H1 (cell line): Measurements from ENCODE around the gene EPB41L4B. TPM values are rescaled to one million over a fixed set of nuclear protein-coding genes. Genes with fewer than 3 reads are reported as not detected.

Experiments
- CTCF ChIA-PET: fragments of 300-600 bp; sonication (Branson Sonifier 250); formaldehyde crosslinking; loops from one replicate; lab custom pipeline; 2021; ENCODE audit not compliant: partially characterized antibody; lab: Charles Lee
- POLR2A ChIA-PET: fragments of 300-600 bp; sonication (Branson Sonifier 250); formaldehyde crosslinking; loops from one replicate; lab custom pipeline; 2021; ENCODE audit warnings: inconsistent platforms; ENCODE audit not compliant: partially characterized antibody; lab: Charles Lee
- DNase-seq, 2 experiments: peaks; one replicate each; pipeline versions ENCODE4 v3.0.0 to v3.0.0-alpha.2; 2010 to 2022; ENCODE audit warnings: low spot score in 2 of 2, low read depth in 1 of 2, mixed read lengths in 1 of 2
- FAIRE-seq: peaks from 2 replicates; lab custom pipeline; 2011; peaks lifted over from hg19 to GRCh38; lab: Jason Lieb, UNC
- H2AFZ ChIP-seq: 2 replicates; pipeline ENCODE4 v1.8.1; 2012; ENCODE audit warnings: low read length, inconsistent platforms
- H2AK5ac ChIP-seq: 2 replicates; pipeline ENCODE4 v1.6.1; 2013; ENCODE audit warnings: low read depth, low read length
- H2BK120ac ChIP-seq: replicated peaks from 2 replicates; pipeline ENCODE3; 2013; ENCODE audit warnings: low read depth, low read length, inconsistent platforms
- H2BK12ac ChIP-seq: 2 replicates; pipeline ENCODE4 v1.6.1; 2013; ENCODE audit warnings: low read depth, low read length
- H2BK15ac ChIP-seq: 2 replicates; pipeline ENCODE4 v1.6.1; 2013; ENCODE audit warnings: low read length
- H2BK20ac ChIP-seq: 2 replicates; pipeline ENCODE4 v1.6.1; 2013; ENCODE audit warnings: low read length
- H2BK5ac ChIP-seq: 2 replicates; pipeline ENCODE4 v1.6.1; 2013; ENCODE audit warnings: low read depth, low read length
- H3K14ac ChIP-seq: 2 replicates; pipeline ENCODE4 v1.6.1; 2013; ENCODE audit warnings: inconsistent platforms; ENCODE audit not compliant: insufficient read length
- H3K18ac ChIP-seq: 2 replicates; pipeline ENCODE4 v1.6.1; 2013; ENCODE audit warnings: low read length; ENCODE audit errors: extremely low read depth
- H3K23ac ChIP-seq: 2 replicates; pipeline ENCODE4 v1.6.1; 2013; ENCODE audit warnings: inconsistent platforms; ENCODE audit not compliant: insufficient read length
- H3K23me2 ChIP-seq: 2 replicates; pipeline ENCODE4 v1.6.1; 2013; ENCODE audit warnings: low read depth, low read length
- H3K27ac ChIP-seq: 2 replicates; pipeline ENCODE4 v1.6.1; 2011; ENCODE audit warnings: low read depth, low read length, inconsistent platforms
- H3K27me3 ChIP-seq, 4 experiments: replicated peaks in 1 of 4; 1 replicate in 1 of 4; 2 replicates in 3 of 4; pipeline versions ENCODE4 v1.6.1 to v1.8.1; 2011 to 2013; ENCODE audit warnings: low read length in 3 of 4, mild to moderate bottlenecking in 3 of 4, inconsistent platforms in 2 of 4, mixed read lengths in 2 of 4, moderate library complexity in 1 of 4; ENCODE audit not compliant: control insufficient read depth in 3 of 4, insufficient read depth in 3 of 4; ENCODE audit errors: extremely low read depth in 1 of 4
- H3K36me3 ChIP-seq, 4 experiments: 2 replicates each; pipeline versions ENCODE4 v1.6.1 to v1.8.1; 2011 to 2013; ENCODE audit warnings: mild to moderate bottlenecking in 4 of 4, low read length in 3 of 4, moderate library complexity in 2 of 4, control low read depth in 1 of 4, inconsistent platforms in 1 of 4; ENCODE audit not compliant: insufficient read depth in 4 of 4, control insufficient read depth in 2 of 4
- H3K4ac ChIP-seq: replicated peaks from 2 replicates; pipeline ENCODE3; 2013; ENCODE audit warnings: low read length, low read depth, mixed read lengths, inconsistent platforms; ENCODE audit not compliant: insufficient read length
- H3K4me1 ChIP-seq, 4 experiments: replicated peaks in 1 of 4; 1 replicate in 1 of 4; 2 replicates in 3 of 4; pipeline versions ENCODE4 v1.6.1 to v1.8.1; 2011 to 2013; ENCODE audit warnings: low read length in 3 of 4, inconsistent platforms in 2 of 4, mixed read lengths in 1 of 4; ENCODE audit not compliant: insufficient read depth in 4 of 4, control insufficient read depth in 3 of 4
- H3K4me2 ChIP-seq, 2 experiments: 2 replicates each; pipeline versions ENCODE4 v1.6.1 to v1.8.1; 2011 to 2013; ENCODE audit warnings: low read depth in 2 of 2, low read length in 2 of 2, control low read depth in 1 of 2, inconsistent platforms in 1 of 2, mild to moderate bottlenecking in 1 of 2; ENCODE audit not compliant: insufficient read depth in 1 of 2
- H3K4me3 ChIP-seq, 4 experiments: fragments of 200-600, 300-600 bp in 1 of 4; sonication (generic), shearing (Covaris generic), sonication (Bioruptor Twin) in 1 of 4; 2 replicates each; pipeline versions ENCODE4 v1.5.1 to v1.8.1; 2011 to 2016; ENCODE audit warnings: low read length in 4 of 4, low read depth in 3 of 4, control low read depth in 2 of 4, inconsistent platforms in 2 of 4, mild to moderate bottlenecking in 2 of 4, mixed read lengths in 1 of 4, moderate library complexity in 1 of 4; ENCODE audit not compliant: insufficient read depth in 2 of 4; ENCODE audit errors: extremely low read depth in 1 of 4
- H3K56ac ChIP-seq: replicated peaks from 2 replicates; pipeline ENCODE3; 2013; ENCODE audit warnings: low read depth, mild to moderate bottlenecking, mixed read lengths, low read length, inconsistent platforms; ENCODE audit not compliant: insufficient read length
- H3K79me1 ChIP-seq: 2 replicates; pipeline ENCODE4 v1.6.1; 2013; ENCODE audit warnings: low read depth, low read length, control low read depth
- H3K79me2 ChIP-seq, 2 experiments: 2 replicates each; pipeline versions ENCODE4 v1.6.1 to v1.8.1; 2012 to 2013; ENCODE audit warnings: low read length in 2 of 2, mild to moderate bottlenecking in 2 of 2, inconsistent platforms in 1 of 2; ENCODE audit not compliant: insufficient read depth in 2 of 2, control insufficient read depth in 1 of 2
- H3K9ac ChIP-seq, 4 experiments: replicated peaks in 1 of 4; 1 replicate in 1 of 4; 2 replicates in 3 of 4; pipeline versions ENCODE4 v1.6.1 to v1.8.1; 2011 to 2013; ENCODE audit warnings: low read depth in 3 of 4, low read length in 3 of 4, control low read depth in 2 of 4, mild to moderate bottlenecking in 2 of 4, moderate library complexity in 2 of 4, inconsistent platforms in 1 of 4; ENCODE audit errors: extremely low read depth in 1 of 4
- H3K9me3 ChIP-seq, 2 experiments: 2 replicates each; pipeline versions ENCODE4 v1.6.1 to v1.8.1; 2012 to 2013; ENCODE audit warnings: mild to moderate bottlenecking in 2 of 2, moderate library complexity in 2 of 2, control low read depth in 1 of 2, inconsistent platforms in 1 of 2, low read depth in 1 of 2, low read length in 1 of 2, mixed read lengths in 1 of 2; ENCODE audit not compliant: insufficient read depth in 2 of 2
- H4K20me1 ChIP-seq, 2 experiments: replicated peaks in 1 of 2; 2 replicates each; pipeline versions ENCODE3 to v1.8.1; 2011 to 2013; ENCODE audit warnings: inconsistent platforms in 2 of 2, low read length in 2 of 2, mild to moderate bottlenecking in 1 of 2; ENCODE audit not compliant: insufficient read depth in 2 of 2, control insufficient read depth in 1 of 2
- H4K5ac ChIP-seq: 2 replicates; pipeline ENCODE4 v1.6.1; 2013; ENCODE audit warnings: low read length, low read depth, mixed read lengths, inconsistent platforms; ENCODE audit not compliant: insufficient read length
- H4K8ac ChIP-seq: 2 replicates; pipeline ENCODE4 v1.8.0; 2013; ENCODE audit warnings: mild to moderate bottlenecking, moderate library complexity, low read length, inconsistent platforms; ENCODE audit not compliant: insufficient read depth; ENCODE audit errors: extremely low read depth
- H4K91ac ChIP-seq: replicated peaks from 2 replicates; pipeline ENCODE3; 2013; ENCODE audit warnings: low read length, mixed read lengths, inconsistent platforms; ENCODE audit not compliant: insufficient read length
- FOSL1 ChIP-seq: IDR thresholded peaks from 2 replicates; pipeline ENCODE4 v1.6.1; 2011; ENCODE audit warnings: mild to moderate bottlenecking, low read depth, low read length, moderate library complexity; ENCODE audit not compliant: insufficient read depth
- KDM5A ChIP-seq: fragments of 200-600 bp; IDR thresholded peaks from 2 replicates; pipeline ENCODE4 v1.7.1; 2012; ENCODE audit warnings: mild to moderate bottlenecking, low read length, inconsistent platforms, mixed read lengths
- MAFK ChIP-seq: IDR thresholded peaks from 2 replicates; pipeline ENCODE4 v1.6.1; 2012; ENCODE audit warnings: low read depth, mild to moderate bottlenecking, improper control_type of control experiment, low read length
- SIRT6 ChIP-seq: IDR thresholded peaks from one replicate; pipeline ENCODE4 v1.7.1; 2012; ENCODE audit warnings: low read length, inconsistent platforms
- SP1 ChIP-seq: IDR thresholded peaks from 2 replicates; pipeline ENCODE4 v1.6.1; 2011; ENCODE audit warnings: low read depth, low read length
- YY1 ChIP-seq: IDR thresholded peaks from 2 replicates; pipeline ENCODE4 v1.6.1; 2011; ENCODE audit warnings: low read depth, mild to moderate bottlenecking, low read length
- WGBS, 2 experiments: shearing (Covaris generic) in 1 of 2; methylation state at CpG; one replicate each; pipeline versions ENCODE4 v1.1.6 to v1.1.7; 2013 to 2015; ENCODE audit warnings: low lambda C conversion rate in 2 of 2, mixed read lengths in 2 of 2, inconsistent platforms in 1 of 2, low coverage in 1 of 2, missing lambda C conversion rate in 1 of 2; ENCODE audit not compliant: insufficient replicate concordance in 2 of 2, insufficient coverage in 1 of 2, insufficient read length in 1 of 2; ENCODE audit errors: extremely low coverage in 1 of 2, missing lambda C conversion rate in 1 of 2; 5-methylcytosine and 5-hydroxymethylcytosine counted together
- polyA plus RNA-seq, 7 experiments: library from polyadenylated mRNA; depleted of rRNA in 3 of 7; stranded (reverse) in 5 of 7; unstranded in 2 of 7; fragments of >200 nt in 5 of 7; fragments of 200-250 nt in 2 of 7; gene quantifications; 1 replicate in 5 of 7; 2 replicates in 1 of 7; 4 replicates in 1 of 7; pipeline versions ENCODE4 v1.2.1 to v1.2.3, GENCODE V29; 2011 to 2013; ENCODE audit warnings: missing spikeins in 2 of 7, mixed read lengths in 2 of 7
- total RNA-seq: library from RNA; stranded (reverse); fragmentation: NEBNext Ultra II Directional; extraction: Animal tissue kit (Norgen Biotek cat#: 25700); gene quantifications from 2 replicates; pipeline ENCODE4 v1.2.1, GENCODE V29; 2021
- TF ChIP-seq, protein P1 (sequence below): IDR thresholded peaks from 2 replicates; pipeline ENCODE4 v1.6.1; 2012; ENCODE audit warnings: low read length, inconsistent platforms

EPB41L4B gene
- total and polyA plus RNA-seq, 2 of the 8 experiments (the other 6 are each of a cell fraction or from before 2014, with no cell fraction given): 11.9 to 25.0 TPM

DNA sequence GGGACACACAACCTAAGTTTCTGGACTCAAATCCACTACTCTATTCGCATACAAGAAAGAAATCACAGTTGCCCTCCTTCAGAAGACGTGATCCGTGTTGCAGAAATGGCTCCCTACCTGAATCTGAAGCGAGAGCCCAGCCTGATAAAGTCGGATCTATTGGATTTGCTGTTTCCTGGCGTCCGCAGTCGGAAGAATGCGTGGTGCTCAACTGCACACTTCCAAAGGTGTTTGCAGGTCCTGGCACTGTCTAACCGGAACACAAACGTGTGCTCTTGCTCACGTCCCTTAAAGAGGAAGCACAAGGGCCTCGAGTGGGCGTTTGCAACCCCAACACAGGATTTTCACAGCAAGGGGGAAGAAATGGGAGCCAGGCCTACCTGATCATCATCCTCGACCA lies 65.5 kb downstream of the EPB41L4B start:
- no peak overlapping the region for H3K23ac ChIP-seq
- H2BK12ac ChIP-seq: no peak overlapping the region
- H3K4me3 ChIP-seq: no peak overlapping the region
- no peak overlapping the region for H3K9ac ChIP-seq
- no peaks in the 10 kb centered on the region for H3K9me3 ChIP-seq
- no peak overlapping the region for H3K27ac ChIP-seq
- no peak overlapping the region for H2AK5ac ChIP-seq
- H2BK20ac ChIP-seq: no peak overlapping the region
- CTCF ChIA-PET: interaction anchor here (0.9 to 12.7 kb wide), 4 partner anchors 11 to 155 kb away, joined by 3 to 96 read pairs (median 12); no protein-coding TSS in a partner anchor
- no peak overlapping the region for H3K14ac ChIP-seq
- no peak overlapping the region for H2BK15ac ChIP-seq
- no peak overlapping the region for H4K5ac ChIP-seq
- no peaks in the 10 kb centered on the region for H3K27me3 ChIP-seq
- TF ChIP-seq FOSL1 (no peak), YY1 (no peak), MAFK (no peak), KDM5A (no peak), SP1 (no peak), SIRT6 (no peak)
- TF ChIP-seq, protein P1, sequence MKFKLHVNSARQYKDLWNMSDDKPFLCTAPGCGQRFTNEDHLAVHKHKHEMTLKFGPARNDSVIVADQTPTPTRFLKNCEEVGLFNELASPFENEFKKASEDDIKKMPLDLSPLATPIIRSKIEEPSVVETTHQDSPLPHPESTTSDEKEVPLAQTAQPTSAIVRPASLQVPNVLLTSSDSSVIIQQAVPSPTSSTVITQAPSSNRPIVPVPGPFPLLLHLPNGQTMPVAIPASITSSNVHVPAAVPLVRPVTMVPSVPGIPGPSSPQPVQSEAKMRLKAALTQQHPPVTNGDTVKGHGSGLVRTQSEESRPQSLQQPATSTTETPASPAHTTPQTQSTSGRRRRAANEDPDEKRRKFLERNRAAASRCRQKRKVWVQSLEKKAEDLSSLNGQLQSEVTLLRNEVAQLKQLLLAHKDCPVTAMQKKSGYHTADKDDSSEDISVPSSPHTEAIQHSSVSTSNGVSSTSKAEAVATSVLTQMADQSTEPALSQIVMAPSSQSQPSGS: no peak
- peaks cover 0 to 2% of the 10 kb centered on the region in 2 experiments for H4K20me1 ChIP-seq
- peaks cover 3 to 6% (median 4%) of the 10 kb centered on the region in 4 experiments for H3K4me1 ChIP-seq
- no peak overlapping the region for H2BK5ac ChIP-seq
- no peak for DNase-seq
- peaks cover 0 to 16% (median 3%) of the 10 kb centered on the region in 4 experiments; a peak in 5 of 8 replicates for H3K36me3 ChIP-seq
- H3K4me2 ChIP-seq: no peak overlapping the region
- H4K91ac ChIP-seq: no peak overlapping the region
- FAIRE-seq: no peak
- peaks cover 2% of the 10 kb centered on the region; the same call in 1 of the 2 replicates for H3K79me1 ChIP-seq
- H4K8ac ChIP-seq: no peak overlapping the region
- no peak overlapping the region for H3K18ac ChIP-seq
- H2BK120ac ChIP-seq: no peak overlapping the region
- no peaks in the 10 kb centered on the region for H3K23me2 ChIP-seq
- POLR2A ChIA-PET: no interaction called here
- no peaks in the 10 kb centered on the region for H3K79me2 ChIP-seq
- H3K4ac ChIP-seq: no peak overlapping the region
- no peak overlapping the region for H2AFZ ChIP-seq
- 92% methylated on average over 15 of the region's 15 CpGs; no CpG with 5 or more reads in 1 of the 2 experiments for WGBS, 2 experiments
- no peak overlapping the region for H3K56ac ChIP-seq
